Chondrocyte (in vitro differentiated cells): ENCODE results near the gene NRP1. TPM values are rescaled to one million over a fixed set of nuclear protein-coding genes. Genes with fewer than 3 reads are reported as not detected.
A peak's percentile ranks its signal among the peaks of the same experiment; 100 is the strongest.

Source experiments
- DNase-seq: peaks from one replicate; pipeline ENCODE4 v3.0.0; 2021; ENCODE audit warnings: mixed read lengths, low spot score
- H3K27ac Mint-ChIP-seq: one replicate; pipeline ENCODE4 v1.8.0; 2021; ENCODE audit warnings: mild to moderate bottlenecking, moderate library complexity, mixed read lengths; ENCODE audit not compliant: unreplicated experiment
- H3K27me3 Mint-ChIP-seq: 2 replicates; pipeline ENCODE4 v1.8.0; 2021; ENCODE audit warnings: low read depth, mixed read lengths
- H3K36me3 Mint-ChIP-seq: 2 replicates; pipeline ENCODE4 v1.8.0; 2021; ENCODE audit warnings: low read depth, mixed read lengths
- H3K4me1 Mint-ChIP-seq: 2 replicates; pipeline ENCODE4 v1.8.0; 2021; ENCODE audit warnings: low read depth, mild to moderate bottlenecking, mixed read lengths
- H3K4me3 Mint-ChIP-seq: one replicate; pipeline ENCODE4 v1.8.0; 2021; ENCODE audit warnings: mild to moderate bottlenecking, moderate library complexity, mixed read lengths; ENCODE audit not compliant: unreplicated experiment
- H3K9me3 Mint-ChIP-seq: 2 replicates; pipeline ENCODE4 v1.8.0; 2021; ENCODE audit warnings: low read depth, mixed read lengths
- total RNA-seq: library from RNA; stranded (reverse); gene quantifications from 3 replicates; pipeline ENCODE4 v1.2.1, GENCODE V29; 2021
- TF ChIP-seq, protein P1 (sequence below): fragments of 200-600 bp; sonication (generic); IDR thresholded peaks from 2 replicates; pipeline ENCODE4 v1.5.0; 2021; ENCODE audit warnings: antibody characterized with exemption, mild to moderate bottlenecking, moderate library complexity

NRP1 gene
- total RNA-seq, 1 donor from 2014 or later, result 122 TPM

DNA sequence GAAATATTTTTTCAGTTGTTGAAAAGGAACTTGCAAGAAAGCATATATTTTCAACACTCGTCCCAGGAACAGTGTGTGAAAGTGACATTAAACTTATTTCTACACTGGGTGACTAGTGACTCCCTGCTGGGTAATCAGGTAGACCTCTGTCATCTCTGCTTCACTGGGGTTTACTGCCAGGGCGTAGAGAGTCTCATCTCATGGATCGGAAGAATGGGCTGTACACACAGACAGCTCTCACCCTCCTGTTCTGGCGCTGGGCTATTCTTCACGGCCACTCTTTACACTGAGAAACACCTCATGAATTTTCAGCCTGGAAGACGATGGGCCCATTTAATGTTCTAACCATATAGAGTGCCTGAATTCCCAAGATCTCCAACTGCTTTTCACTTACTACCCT lies 36.4 kb downstream of the NRP1 start:
- DNase-seq, result no peak
- no peaks in the 10 kb centered on the region for H3K27me3 Mint-ChIP-seq
- TF ChIP-seq, protein P1, sequence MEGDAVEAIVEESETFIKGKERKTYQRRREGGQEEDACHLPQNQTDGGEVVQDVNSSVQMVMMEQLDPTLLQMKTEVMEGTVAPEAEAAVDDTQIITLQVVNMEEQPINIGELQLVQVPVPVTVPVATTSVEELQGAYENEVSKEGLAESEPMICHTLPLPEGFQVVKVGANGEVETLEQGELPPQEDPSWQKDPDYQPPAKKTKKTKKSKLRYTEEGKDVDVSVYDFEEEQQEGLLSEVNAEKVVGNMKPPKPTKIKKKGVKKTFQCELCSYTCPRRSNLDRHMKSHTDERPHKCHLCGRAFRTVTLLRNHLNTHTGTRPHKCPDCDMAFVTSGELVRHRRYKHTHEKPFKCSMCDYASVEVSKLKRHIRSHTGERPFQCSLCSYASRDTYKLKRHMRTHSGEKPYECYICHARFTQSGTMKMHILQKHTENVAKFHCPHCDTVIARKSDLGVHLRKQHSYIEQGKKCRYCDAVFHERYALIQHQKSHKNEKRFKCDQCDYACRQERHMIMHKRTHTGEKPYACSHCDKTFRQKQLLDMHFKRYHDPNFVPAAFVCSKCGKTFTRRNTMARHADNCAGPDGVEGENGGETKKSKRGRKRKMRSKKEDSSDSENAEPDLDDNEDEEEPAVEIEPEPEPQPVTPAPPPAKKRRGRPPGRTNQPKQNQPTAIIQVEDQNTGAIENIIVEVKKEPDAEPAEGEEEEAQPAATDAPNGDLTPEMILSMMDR, result no peak
- H3K4me3 Mint-ChIP-seq, result no peak overlapping the region
- no peaks in the 10 kb centered on the region for H3K9me3 Mint-ChIP-seq
- peaks cover 69% of the 10 kb centered on the region for H3K4me1 Mint-ChIP-seq
- peaks cover 11% of the 10 kb centered on the region for H3K36me3 Mint-ChIP-seq
- peak overlapping the region; percentile 73 for H3K27ac Mint-ChIP-seq

DNA sequence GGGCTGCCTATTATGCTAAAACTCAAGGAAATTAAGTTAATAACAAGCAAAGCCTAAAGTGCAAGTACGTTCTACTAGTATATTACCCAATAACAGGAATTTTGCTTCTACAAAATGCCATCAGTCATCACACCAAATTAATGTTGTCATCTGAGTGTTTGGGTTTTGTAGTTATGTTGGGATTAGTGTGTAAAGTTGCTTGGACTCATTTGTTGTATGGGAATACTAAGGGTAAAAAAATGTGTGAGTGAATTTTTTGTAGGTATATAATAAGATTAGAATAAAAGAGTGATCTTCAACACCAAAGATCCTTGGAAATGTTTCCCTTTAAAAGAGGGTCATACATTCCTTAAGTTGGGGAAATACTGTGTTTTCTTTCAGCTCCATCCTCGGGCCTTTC lies 38.6 kb downstream of the NRP1 start:
- H3K9me3 Mint-ChIP-seq, result no peaks in the 10 kb centered on the region
- TF ChIP-seq, protein P1, result no peak
- H3K4me1 Mint-ChIP-seq, result peaks cover 78% of the 10 kb centered on the region
- H3K4me3 Mint-ChIP-seq, result no peak overlapping the region
- H3K27ac Mint-ChIP-seq, result peak overlapping the region; percentile 62
- peaks cover 6% of the 10 kb centered on the region for H3K36me3 Mint-ChIP-seq
- DNase-seq, result no peak
- H3K27me3 Mint-ChIP-seq, result no peaks in the 10 kb centered on the region

DNA sequence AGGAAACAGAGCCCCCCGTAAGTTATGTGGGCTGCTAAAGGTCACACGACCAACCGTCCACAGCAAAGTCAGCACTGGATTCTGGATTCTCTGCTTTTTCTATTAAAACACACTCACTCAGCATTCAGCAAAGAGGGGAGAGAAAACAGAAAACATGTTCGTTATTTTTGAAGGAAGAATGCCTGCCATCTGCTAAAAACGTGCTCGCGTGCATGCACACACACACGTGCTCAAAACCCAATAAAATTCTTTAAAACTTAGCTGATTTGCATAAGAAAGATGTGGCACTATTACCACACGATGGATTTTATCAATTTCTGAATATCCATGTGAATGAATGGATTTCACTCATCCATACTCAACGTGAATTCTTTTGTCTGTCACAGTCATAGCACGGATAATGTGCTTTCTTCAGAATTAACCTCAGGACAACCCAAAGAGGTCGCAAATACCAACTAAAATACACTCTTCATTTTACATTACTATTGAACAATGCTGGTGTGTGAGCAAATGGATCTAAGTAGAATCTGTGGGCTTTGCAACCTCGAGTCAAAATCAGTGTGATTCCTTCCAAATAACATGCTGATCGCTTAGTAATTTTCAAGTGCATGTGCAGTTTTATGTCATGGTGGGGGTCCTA lies 40.8 kb downstream of the NRP1 start:
- Mint-ChIP-seq H3K36me3 (no peaks in the 10 kb centered on the region), H3K4me3 (no peak overlapping the region), H3K27me3 (no peaks in the 10 kb centered on the region), H3K4me1 (peaks cover 80% of the 10 kb centered on the region), H3K9me3 (no peaks in the 10 kb centered on the region), H3K27ac (peak overlapping the region; percentile 91)
- no peak for DNase-seq
- TF ChIP-seq, protein P1, result no peak

DNA sequence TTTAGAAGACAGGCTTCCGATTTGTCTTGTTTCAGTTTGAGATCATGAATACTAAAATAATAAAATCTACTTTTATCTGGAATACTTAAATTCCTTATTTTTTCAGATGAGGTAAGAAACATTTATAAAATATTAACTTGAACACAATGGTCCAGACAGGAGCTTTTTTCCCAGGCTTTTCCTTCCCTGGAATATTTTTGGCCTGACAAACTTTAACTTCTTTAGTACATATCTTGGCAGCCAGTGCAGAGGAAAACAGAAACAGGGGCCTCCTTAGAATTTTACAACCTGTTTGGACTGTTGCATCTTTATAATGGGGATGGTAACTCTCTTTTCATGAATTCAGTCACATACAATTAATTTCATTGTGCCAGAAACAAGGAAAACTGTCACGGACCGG lies 41.4 kb downstream of the NRP1 start:
- Mint-ChIP-seq H3K9me3 (no peaks in the 10 kb centered on the region), H3K4me1 (peaks cover 80% of the 10 kb centered on the region), H3K27ac (peak overlapping the region; percentile 91), H3K4me3 (no peak overlapping the region), H3K36me3 (no peaks in the 10 kb centered on the region), H3K27me3 (no peaks in the 10 kb centered on the region)
- DNase-seq, result no peak
- TF ChIP-seq, protein P1, result no peak

DNA sequence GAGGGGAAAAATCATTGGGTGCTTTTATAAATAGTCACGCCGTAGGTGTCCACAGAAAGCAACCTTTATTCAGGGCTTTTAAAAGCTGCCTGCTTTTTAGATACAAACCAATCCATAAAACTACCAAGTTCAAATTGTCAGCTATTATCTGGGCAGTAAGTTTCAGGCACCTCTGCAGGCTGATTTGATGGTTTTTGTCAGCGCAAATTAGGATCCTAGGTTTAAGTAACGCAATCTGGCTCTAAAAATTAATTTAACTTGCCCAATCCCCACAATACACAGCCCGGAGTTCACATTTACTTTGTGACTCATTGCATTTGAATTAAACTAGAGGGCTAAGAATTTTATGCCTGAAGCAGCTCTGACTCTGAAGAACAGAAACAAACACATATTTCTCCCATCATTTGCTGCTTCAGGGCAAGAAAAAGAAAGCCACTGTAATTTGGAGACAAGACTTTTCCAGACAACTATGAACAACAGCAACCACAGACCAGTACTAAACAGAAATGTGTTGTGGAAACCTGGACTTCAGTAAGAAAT lies 43.3 kb downstream of the NRP1 start:
- DNase-seq, result no peak
- no peaks in the 10 kb centered on the region for H3K9me3 Mint-ChIP-seq
- H3K27ac Mint-ChIP-seq, result peak overlapping the region; percentile 91
- peaks cover 81% of the 10 kb centered on the region for H3K4me1 Mint-ChIP-seq
- TF ChIP-seq, protein P1, result peak; percentile 50
- no peaks in the 10 kb centered on the region for H3K27me3 Mint-ChIP-seq
- H3K4me3 Mint-ChIP-seq, result peak overlapping the region; percentile 17
- no peaks in the 10 kb centered on the region for H3K36me3 Mint-ChIP-seq
